Panc1 (cell line): Measurements from ENCODE around the gene ZFAND3.

Experiments used
- TCF7L2 ChIP-seq: IDR thresholded peaks from 2 replicates; pipeline ENCODE4 v1.6.1; 2011; ENCODE audit warnings: mild to moderate bottlenecking, low read depth, low read length, inconsistent platforms
- TF ChIP-seq, protein P1 (sequence below): fragments of 450-650 bp; IDR thresholded peaks from 2 replicates; pipeline ENCODE4 v1.5.1; 2017; ENCODE audit warnings: mild to moderate bottlenecking

- TF ChIP-seq, protein P1, sequence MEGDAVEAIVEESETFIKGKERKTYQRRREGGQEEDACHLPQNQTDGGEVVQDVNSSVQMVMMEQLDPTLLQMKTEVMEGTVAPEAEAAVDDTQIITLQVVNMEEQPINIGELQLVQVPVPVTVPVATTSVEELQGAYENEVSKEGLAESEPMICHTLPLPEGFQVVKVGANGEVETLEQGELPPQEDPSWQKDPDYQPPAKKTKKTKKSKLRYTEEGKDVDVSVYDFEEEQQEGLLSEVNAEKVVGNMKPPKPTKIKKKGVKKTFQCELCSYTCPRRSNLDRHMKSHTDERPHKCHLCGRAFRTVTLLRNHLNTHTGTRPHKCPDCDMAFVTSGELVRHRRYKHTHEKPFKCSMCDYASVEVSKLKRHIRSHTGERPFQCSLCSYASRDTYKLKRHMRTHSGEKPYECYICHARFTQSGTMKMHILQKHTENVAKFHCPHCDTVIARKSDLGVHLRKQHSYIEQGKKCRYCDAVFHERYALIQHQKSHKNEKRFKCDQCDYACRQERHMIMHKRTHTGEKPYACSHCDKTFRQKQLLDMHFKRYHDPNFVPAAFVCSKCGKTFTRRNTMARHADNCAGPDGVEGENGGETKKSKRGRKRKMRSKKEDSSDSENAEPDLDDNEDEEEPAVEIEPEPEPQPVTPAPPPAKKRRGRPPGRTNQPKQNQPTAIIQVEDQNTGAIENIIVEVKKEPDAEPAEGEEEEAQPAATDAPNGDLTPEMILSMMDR, result no peak
- TF ChIP-seq TCF7L2, result no peak
Observed at GRCh38 chr6:37985355-37985754, 165.8 kb downstream of the ZFAND3 start.
